ENCODE results near the gene STOX2.

The STOX2 gene

GRCh38 chr4:184030764-184031163, 125.7 kb downstream of the STOX2 start:
- no peak for TF ChIP-seq BACH2 (CRISPR knock-in tag; IDR thresholded peaks at IDR 0.05; ENCODE audit: borderline replicate concordance)
- TF ChIP-seq SNAI2 (CRISPR knock-in tag; IDR thresholded peaks at IDR 0.05) = no peak
- no peak for TF ChIP-seq CREB5 (CRISPR knock-in tag; IDR thresholded peaks at IDR 0.05; ENCODE audit: low read depth)
- no peak for TF ChIP-seq ZFP3 (CRISPR knock-in tag; IDR thresholded peaks at IDR 0.05)
- TF ChIP-seq ESRRG (CRISPR knock-in tag; IDR thresholded peaks at IDR 0.05) = no peak
- no peak for TF ChIP-seq CSDC2 (CRISPR knock-in tag; IDR thresholded peaks at IDR 0.05)
- TF ChIP-seq, protein P1, sequence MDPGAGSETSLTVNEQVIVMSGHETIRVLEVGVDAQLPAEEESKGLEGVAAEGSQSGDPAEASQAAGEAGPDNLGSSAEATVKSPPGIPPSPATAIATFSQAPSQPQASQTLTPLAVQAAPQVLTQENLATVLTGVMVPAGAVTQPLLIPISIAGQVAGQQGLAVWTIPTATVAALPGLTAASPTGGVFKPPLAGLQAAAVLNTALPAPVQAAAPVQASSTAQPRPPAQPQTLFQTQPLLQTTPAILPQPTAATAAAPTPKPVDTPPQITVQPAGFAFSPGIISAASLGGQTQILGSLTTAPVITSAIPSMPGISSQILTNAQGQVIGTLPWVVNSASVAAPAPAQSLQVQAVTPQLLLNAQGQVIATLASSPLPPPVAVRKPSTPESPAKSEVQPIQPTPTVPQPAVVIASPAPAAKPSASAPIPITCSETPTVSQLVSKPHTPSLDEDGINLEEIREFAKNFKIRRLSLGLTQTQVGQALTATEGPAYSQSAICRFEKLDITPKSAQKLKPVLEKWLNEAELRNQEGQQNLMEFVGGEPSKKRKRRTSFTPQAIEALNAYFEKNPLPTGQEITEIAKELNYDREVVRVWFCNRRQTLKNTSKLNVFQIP (CRISPR knock-in tag; IDR thresholded peaks at IDR 0.05; ENCODE audit: borderline replicate concordance, low read depth) = no peak
- TF ChIP-seq ISL1 (CRISPR knock-in tag; IDR thresholded peaks at IDR 0.05) = no peak
- ATAC-seq = no peak

DNA sequence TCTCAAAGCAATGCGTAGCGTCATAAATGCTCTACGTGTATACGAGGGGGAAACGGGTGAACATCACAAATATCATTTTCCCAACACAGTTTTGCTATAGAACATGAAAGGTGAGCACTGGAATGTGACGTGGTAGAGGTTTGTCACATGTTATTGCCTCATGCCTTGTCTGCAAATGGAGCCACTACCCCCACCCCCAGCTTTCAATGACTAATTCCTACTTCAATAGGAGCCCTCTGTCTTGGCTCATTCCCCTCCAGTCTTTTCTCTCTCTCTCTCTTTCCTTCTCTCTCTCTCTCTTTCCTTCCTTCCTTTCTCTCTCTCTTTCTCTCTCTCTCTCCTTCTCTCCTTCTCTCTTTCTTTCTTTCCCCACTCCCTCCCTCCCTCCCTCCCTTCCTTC, 127.0 kb downstream of the STOX2 start:
- TF ChIP-seq ISL1 (CRISPR knock-in tag; IDR thresholded peaks at IDR 0.05) = no peak
- no peak for TF ChIP-seq TOX (CRISPR knock-in tag; IDR thresholded peaks at IDR 0.05; ENCODE audit: borderline replicate concordance)
- no peak for TF ChIP-seq ZC3H10 (CRISPR knock-in tag; IDR thresholded peaks at IDR 0.05)
- no peak for TF ChIP-seq OSR1 (CRISPR knock-in tag; IDR thresholded peaks at IDR 0.05)
- TF ChIP-seq PPARA (CRISPR knock-in tag; IDR thresholded peaks at IDR 0.05; ENCODE audit: borderline replicate concordance) = no peak
- TF ChIP-seq BACH2 (CRISPR knock-in tag; IDR thresholded peaks at IDR 0.05; ENCODE audit: borderline replicate concordance) = no peak
- no peak for TF ChIP-seq GLIS3 (CRISPR knock-in tag; IDR thresholded peaks at IDR 0.05)
- TF ChIP-seq CSDC2 (CRISPR knock-in tag; IDR thresholded peaks at IDR 0.05) = no peak
- TF ChIP-seq, protein P2, sequence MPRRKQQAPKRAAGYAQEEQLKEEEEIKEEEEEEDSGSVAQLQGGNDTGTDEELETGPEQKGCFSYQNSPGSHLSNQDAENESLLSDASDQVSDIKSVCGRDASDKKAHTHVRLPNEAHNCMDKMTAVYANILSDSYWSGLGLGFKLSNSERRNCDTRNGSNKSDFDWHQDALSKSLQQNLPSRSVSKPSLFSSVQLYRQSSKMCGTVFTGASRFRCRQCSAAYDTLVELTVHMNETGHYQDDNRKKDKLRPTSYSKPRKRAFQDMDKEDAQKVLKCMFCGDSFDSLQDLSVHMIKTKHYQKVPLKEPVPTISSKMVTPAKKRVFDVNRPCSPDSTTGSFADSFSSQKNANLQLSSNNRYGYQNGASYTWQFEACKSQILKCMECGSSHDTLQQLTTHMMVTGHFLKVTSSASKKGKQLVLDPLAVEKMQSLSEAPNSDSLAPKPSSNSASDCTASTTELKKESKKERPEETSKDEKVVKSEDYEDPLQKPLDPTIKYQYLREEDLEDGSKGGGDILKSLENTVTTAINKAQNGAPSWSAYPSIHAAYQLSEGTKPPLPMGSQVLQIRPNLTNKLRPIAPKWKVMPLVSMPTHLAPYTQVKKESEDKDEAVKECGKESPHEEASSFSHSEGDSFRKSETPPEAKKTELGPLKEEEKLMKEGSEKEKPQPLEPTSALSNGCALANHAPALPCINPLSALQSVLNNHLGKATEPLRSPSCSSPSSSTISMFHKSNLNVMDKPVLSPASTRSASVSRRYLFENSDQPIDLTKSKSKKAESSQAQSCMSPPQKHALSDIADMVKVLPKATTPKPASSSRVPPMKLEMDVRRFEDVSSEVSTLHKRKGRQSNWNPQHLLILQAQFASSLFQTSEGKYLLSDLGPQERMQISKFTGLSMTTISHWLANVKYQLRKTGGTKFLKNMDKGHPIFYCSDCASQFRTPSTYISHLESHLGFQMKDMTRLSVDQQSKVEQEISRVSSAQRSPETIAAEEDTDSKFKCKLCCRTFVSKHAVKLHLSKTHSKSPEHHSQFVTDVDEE (CRISPR knock-in tag; IDR thresholded peaks at IDR 0.05) = no peak
- TF ChIP-seq ZNF70 (CRISPR knock-in tag; IDR thresholded peaks at IDR 0.05) = no peak
- TF ChIP-seq ZNF565 (CRISPR knock-in tag; conservative IDR thresholded peaks at IDR 0.05; ENCODE audit: low read depth) = no peak
- TF ChIP-seq, protein P3, sequence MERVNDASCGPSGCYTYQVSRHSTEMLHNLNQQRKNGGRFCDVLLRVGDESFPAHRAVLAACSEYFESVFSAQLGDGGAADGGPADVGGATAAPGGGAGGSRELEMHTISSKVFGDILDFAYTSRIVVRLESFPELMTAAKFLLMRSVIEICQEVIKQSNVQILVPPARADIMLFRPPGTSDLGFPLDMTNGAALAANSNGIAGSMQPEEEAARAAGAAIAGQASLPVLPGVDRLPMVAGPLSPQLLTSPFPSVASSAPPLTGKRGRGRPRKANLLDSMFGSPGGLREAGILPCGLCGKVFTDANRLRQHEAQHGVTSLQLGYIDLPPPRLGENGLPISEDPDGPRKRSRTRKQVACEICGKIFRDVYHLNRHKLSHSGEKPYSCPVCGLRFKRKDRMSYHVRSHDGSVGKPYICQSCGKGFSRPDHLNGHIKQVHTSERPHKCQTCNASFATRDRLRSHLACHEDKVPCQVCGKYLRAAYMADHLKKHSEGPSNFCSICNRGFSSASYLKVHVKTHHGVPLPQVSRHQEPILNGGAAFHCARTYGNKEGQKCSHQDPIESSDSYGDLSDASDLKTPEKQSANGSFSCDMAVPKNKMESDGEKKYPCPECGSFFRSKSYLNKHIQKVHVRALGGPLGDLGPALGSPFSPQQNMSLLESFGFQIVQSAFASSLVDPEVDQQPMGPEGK (CRISPR knock-in tag; IDR thresholded peaks at IDR 0.05; ENCODE audit: borderline replicate concordance) = no peak
- TF ChIP-seq, protein P1 (CRISPR knock-in tag; IDR thresholded peaks at IDR 0.05; ENCODE audit: borderline replicate concordance, low read depth) = no peak
- TF ChIP-seq ZFP30 (CRISPR knock-in tag; IDR thresholded peaks at IDR 0.05) = no peak
- ATAC-seq = no peak

DNA sequence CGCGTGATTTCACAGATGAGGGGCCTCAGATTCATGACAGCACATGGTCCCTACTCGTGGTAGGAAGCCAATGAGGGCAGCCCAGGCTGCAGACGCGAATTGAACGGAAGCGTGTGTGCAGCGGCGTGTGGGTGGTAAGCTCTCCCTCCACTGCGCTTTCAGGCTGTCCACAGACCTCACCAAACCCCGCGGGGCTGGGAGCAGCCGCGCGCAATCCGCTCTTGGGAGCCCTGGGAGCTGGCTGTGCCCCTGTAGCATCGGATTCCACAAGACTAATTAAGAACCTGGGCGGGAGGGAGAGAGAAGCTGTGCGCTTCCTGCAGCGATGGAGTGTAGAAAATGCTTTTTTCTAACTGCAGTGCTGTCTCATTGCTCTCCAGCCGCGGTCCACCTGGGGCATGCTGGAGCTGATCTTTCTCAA, 134.9 kb downstream of the STOX2 start:
- TF ChIP-seq ZC3H10 (CRISPR knock-in tag; IDR thresholded peaks at IDR 0.05) = no peak
- TF ChIP-seq CREB5 (CRISPR knock-in tag; IDR thresholded peaks at IDR 0.05; ENCODE audit: low read depth) = no peak
- no peak for TF ChIP-seq ESRRG (CRISPR knock-in tag; IDR thresholded peaks at IDR 0.05)
- no peak for TF ChIP-seq CSRNP3 (CRISPR knock-in tag; IDR thresholded peaks at IDR 0.05)
- no peak for TF ChIP-seq ZNF565 (CRISPR knock-in tag; conservative IDR thresholded peaks at IDR 0.05; ENCODE audit: low read depth)
- no peak for TF ChIP-seq PPARA (CRISPR knock-in tag; IDR thresholded peaks at IDR 0.05; ENCODE audit: borderline replicate concordance)
- TF ChIP-seq, protein P3 (CRISPR knock-in tag; IDR thresholded peaks at IDR 0.05; ENCODE audit: borderline replicate concordance) = no peak
- TF ChIP-seq ARNTL (CRISPR knock-in tag; IDR thresholded peaks at IDR 0.05; ENCODE audit: borderline replicate concordance, low read depth) = no peak
- no peak for ATAC-seq

Measured in SK-N-SH treated with all-trans-retinoic acid at 6 μM for 48 hours (cell line).